ENCODE measurements around the gene TM4SF4. TPM values are rescaled to one million over a fixed set of nuclear protein-coding genes. Genes with fewer than 3 reads are reported as not detected.

The TM4SF4 gene
- polyA plus RNA-seq, 1 donor, result not detected

DNA sequence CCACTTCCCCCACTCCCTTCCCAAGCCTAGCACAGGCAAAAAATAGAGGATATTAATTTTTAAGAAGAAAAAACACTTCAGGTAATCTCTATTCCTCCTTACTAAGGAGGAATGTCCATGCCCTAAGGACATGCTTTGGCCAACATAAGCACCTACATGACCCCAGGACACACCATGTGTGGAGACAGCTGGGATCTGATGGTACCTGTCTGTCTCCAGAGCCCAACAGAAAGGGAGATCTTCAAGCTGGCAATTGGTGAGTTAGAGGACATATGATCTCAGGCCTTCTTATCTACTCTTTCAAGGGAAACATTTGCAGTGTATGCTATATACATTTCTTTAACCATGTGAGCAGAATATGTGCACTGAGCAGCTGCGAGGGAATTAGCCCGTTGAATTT lies 7.0 kb downstream of the TM4SF4 start:
- DNase-seq (ENCODE audit: low read depth), result no peak

- no peak for DNase-seq (ENCODE audit: low read depth)
Measured at GRCh38 chr3:149486726-149487125, 12.2 kb downstream of the TM4SF4 start.

DNA sequence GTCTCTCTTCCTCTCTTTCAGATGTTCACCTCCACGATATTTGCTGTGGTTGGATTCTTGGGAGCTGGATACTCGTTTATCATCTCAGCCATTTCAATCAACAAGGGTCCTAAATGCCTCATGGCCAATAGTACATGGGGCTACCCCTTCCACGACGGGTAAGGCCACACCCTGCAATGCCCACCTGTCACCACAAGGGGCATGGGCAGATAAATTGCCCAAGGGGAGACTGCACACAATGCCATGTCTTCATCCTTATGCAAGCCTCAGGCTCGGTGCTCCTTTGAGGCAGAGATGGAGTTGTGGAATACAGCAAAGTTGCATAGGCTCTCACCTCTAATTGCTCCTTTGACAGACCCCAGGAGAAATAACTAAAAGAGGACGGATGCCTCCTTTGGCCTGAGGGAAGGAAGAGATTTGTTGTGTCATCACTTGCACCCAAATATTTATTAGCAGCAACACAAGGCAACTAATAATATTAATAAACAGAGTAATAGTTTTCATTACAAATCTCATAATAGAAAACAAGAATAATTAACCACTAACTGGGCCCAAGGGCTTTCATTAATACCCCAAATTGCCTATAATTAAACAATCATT lies 13.2 kb downstream of the TM4SF4 start:
- no peak for DNase-seq (ENCODE audit: low read depth)

- no peak for DNase-seq (ENCODE audit: low read depth)
Measured at GRCh38 chr3:149489060-149489690, 14.7 kb downstream of the TM4SF4 start.

DNA sequence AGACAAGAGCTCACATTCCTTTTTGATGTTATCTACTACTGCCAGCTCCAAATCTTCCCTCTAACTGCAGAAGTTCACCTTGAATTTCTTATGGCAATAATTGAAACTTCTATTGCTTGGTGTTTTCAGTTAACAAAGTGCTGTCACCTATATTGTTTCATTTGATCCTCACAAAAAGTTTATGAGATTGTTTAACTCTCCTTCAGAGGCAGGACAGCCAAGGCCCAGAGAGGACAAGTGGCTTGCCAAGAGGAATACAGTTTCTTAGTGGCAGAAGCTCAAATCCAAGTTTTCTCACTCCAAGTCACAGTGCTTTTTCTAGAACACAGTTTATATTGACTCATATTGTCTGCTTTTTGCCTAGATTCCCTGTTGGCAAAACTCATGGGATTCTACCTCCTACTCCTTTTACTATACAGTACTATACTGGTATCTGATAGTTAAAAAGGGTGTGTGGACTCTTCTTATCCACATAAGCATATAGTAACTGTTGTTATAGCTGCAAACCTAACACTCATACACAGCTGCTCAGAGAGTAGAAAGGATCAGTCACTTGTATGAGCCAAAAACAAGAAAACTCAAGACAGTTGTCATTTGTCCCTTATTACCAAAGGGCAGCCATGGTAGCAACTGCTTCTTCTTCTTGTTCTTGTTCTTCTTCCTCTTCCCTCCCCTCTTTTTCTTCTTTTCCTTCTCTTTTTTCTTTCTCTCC lies 15.9 kb downstream of the TM4SF4 start:
- DNase-seq (ENCODE audit: low read depth), result no peak

DNA sequence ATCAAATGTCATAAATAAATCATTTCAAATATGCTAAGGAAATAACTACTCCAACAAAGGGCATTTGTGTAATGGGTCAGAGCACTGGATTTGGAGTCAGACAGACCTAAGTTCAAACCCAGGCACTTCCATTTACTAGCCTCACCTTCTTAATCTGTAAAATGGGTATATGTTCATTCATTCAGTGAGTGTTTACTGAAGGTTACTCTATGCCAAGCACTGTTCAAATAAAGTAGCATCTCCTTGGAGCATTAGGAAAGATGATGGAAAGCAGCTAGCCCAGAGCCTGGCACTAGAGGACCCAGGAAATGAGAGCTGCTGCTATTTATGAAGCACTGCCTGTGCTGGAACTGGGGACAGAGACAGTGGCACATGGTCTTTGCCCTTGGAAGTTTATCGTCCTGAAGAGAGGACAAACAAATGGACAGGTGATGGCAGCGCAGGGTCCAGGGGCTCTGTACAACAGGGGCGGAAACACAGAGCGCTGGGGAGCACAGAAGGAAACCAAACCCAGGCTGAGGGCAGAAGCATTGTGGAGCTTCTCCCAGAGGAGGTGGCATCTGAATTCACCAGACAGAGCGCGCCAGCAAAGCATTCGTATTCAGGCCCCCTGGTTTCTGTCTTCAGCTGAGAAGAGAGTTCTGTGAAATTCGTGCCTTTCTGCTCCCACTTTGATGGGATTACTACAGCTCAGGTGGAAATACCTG lies 19.0 kb downstream of the TM4SF4 start:
- DNase-seq (ENCODE audit: low read depth), result no peak

- DNase-seq (ENCODE audit: low read depth), result peak; percentile 36
Measured at GRCh38 chr3:149494022-149494758, 19.7 kb downstream of the TM4SF4 start.

GRCh38 chr3:149494759-149495580 lies 20.5 kb downstream of the TM4SF4 start:
- no peak for DNase-seq (ENCODE audit: low read depth)

- DNase-seq (ENCODE audit: low read depth), result no peak
Measured at GRCh38 chr3:149495581-149496125, 21.2 kb downstream of the TM4SF4 start.

DNA sequence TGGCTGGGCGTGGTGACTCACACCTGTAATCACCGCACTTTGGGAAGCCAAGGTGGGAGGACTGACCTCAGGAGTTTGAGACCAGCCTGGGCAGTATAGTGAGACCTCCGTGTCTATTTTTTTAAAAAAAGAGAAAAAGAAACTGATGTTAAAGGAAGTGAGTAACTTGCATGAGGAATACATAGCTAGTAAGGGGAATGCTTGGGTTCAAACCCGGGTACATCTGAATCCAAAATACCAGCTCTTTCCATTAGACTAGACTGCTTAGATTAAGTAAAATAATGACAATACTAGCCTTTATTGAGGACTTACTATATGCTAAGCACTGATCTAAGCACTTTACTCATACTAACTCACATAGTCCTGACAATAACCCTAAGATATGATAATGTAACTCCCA lies 22.4 kb downstream of the TM4SF4 start:
- no peak for DNase-seq (ENCODE audit: low read depth)

DNA sequence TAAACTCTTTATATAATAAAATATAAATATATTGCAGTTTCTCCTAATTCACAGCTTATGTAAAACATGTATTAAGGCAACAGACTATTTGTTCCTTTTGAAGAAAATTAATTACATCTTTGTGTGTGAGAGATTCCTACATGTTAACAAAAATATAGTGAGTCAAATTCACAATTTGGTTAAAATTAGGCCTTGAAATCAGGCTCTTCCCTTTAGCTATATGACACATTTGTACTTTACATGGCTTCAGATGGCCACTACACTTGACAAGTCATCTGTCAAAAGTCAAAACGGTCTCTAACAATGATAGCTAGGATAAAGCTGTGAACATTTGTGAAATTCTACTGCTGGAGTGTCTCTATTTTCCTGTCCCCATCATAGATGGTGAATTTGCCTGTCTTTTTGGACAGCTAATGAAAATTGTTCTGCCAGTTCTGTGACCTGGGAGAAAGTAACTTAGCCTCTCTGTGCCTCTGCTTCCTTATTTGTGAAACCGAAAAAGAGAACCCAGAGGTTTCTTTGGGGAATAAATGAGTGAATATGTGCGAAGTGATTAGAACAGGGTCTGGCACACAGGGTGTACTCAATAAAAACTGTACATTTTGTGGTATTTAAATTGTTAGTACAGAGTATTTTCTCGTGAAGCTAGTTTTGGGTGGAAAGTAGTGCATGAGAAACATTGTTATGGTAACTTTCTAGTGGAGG lies 23.6 kb downstream of the TM4SF4 start:
- DNase-seq (ENCODE audit: low read depth), result no peak

DNA sequence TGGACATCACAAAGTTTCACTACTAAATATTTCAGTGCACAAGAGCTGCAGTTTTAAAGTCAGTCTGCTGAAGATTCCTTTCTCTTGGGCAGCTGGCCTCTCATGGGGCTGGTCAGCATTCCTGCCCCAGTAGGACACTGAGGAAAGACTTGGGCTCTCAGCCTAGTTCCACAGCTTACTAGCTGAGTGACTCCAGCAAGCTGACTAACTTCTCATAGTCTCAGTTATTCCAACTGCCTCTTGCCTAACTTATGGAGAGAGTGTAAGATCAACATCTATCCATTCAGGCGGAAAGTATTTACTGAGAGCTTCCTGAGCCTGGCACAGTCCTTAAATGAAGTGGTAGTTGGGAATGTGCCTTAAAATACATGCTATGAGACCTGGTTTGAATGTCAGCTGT lies 27.0 kb downstream of the TM4SF4 start:
- no peak for DNase-seq (ENCODE audit: low read depth)

- DNase-seq (ENCODE audit: low read depth), result no peak
Measured at GRCh38 chr3:149502438-149502837, 27.9 kb downstream of the TM4SF4 start.

DNA sequence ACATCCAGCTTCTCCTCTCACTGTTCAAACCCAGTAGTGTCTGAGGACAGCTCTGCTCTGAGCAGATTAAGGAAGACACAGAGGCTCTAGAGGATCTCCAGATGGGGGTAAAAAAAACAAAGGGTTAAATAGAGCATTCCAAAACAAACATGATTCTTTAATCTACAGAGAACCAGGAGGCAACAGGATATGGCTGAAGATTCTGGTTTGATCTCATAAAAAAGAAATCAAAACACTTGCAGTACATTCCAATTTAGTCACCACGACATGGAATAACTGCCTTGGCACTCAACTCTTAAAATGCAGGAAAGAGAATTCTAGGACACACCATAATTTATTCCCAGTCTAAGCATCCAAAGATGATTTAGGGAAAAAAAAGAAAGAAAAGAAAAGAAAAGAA lies 32.0 kb downstream of the TM4SF4 start:
- no peak for DNase-seq (ENCODE audit: low read depth)

- no peak for DNase-seq (ENCODE audit: low read depth)
Measured at GRCh38 chr3:149506965-149507364, 32.5 kb downstream of the TM4SF4 start.

- no peak for DNase-seq (ENCODE audit: low read depth)
Measured at GRCh38 chr3:149507491-149508324, 33.2 kb downstream of the TM4SF4 start.

DNA sequence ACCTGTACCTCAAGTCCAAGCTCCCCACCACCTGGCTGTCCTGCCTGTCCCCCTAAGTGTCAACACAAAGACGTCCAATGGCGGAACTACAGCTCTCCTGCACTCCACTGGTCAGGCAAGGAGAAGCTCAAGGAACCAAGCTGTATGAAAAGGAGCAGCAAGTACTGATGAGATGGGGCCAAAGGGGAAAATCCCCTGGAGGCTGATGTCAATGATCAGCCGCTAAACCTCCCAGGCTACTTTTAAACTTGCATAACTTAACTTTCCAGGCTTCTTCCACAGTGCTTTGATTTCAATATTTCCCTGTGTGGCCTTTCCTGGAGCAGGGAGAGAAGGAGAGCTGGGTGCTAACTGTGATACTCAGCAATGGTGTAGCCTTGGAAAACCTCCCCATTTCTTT lies 35.0 kb downstream of the TM4SF4 start:
- DNase-seq (ENCODE audit: low read depth), result no peak

- no peak for DNase-seq (ENCODE audit: low read depth)
Measured at GRCh38 chr3:149510480-149510879, 36.0 kb downstream of the TM4SF4 start.

DNA sequence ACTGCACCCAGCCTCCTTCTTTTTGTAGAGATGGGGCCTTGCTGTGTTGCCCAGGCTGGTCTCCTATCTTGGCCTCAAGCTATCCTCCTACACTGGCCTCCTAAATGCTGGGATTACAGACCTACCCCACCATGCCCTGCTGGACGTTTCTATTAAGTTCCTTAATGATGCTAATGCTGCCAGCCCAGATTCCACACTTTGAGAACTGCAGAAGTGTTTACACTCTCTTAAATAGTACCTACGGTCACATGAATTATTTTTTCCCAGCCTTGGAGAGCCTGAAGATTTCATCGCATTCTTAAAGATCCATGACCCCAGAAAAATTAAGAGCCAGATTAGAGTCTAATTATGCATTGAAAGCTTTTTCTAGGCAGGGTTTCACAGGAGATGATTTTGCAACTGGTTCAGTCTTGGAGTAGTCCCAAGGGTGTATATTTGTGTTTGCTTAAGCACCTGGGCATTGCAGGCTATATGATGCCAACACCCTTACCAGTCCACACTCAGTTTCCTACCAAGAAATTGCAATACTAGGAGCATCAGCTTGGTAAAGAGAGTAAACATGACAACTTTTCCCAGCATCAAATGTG lies 36.6 kb downstream of the TM4SF4 start:
- DNase-seq (ENCODE audit: low read depth), result no peak
